ENCODE measurements around the gene NRXN2. TPM values are rescaled to one million over a fixed set of nuclear protein-coding genes. Genes with fewer than 3 reads are reported as not detected.

NRXN2 gene
- total RNA-seq, 1 donor from 2014 or later: 50.4 TPM

DNA sequence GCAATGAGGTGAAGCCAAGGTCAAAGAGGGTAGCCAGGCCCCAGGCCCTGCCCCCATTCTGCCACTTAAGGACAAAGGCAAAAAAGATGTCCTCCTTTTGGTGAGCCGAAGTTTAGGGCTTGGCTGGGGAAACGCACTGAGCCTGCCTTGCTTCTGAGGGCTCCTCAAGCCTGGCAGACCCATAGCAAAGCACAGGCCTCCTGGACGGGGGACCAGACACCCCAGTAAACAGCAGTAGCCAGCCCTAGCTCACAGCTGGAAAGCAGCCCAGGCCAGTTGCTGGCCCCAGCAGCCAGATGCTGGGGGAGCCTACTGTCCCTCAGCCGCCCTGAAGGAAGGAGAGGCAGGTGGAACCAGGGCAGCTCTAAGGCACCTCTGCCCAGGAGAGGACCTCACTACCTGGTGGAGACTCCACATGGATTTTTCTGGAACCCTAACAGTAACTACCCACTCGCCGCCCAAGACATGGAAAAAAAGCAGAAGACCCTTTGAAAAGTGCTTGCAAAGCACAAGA is 40.6 kb upstream of the NRXN2 start:
- Mint-ChIP-seq H3K27ac (ENCODE audit: unreplicated experiment) (peak overlapping the region; percentile 36), H3K36me3 (ENCODE audit: unreplicated experiment) (no peaks in the 10 kb centered on the region), H3K27me3 (ENCODE audit: unreplicated experiment) (peaks cover 4% of the 10 kb centered on the region), H3K4me1 (ENCODE audit: low read depth, unreplicated experiment) (peaks cover 25% of the 10 kb centered on the region), H3K4me3 (ENCODE audit: unreplicated experiment) (no peak overlapping the region), H3K9me3 (ENCODE audit: unreplicated experiment) (peaks cover 7% of the 10 kb centered on the region)
- no peak for DNase-seq
- TF ChIP-seq, protein P1, sequence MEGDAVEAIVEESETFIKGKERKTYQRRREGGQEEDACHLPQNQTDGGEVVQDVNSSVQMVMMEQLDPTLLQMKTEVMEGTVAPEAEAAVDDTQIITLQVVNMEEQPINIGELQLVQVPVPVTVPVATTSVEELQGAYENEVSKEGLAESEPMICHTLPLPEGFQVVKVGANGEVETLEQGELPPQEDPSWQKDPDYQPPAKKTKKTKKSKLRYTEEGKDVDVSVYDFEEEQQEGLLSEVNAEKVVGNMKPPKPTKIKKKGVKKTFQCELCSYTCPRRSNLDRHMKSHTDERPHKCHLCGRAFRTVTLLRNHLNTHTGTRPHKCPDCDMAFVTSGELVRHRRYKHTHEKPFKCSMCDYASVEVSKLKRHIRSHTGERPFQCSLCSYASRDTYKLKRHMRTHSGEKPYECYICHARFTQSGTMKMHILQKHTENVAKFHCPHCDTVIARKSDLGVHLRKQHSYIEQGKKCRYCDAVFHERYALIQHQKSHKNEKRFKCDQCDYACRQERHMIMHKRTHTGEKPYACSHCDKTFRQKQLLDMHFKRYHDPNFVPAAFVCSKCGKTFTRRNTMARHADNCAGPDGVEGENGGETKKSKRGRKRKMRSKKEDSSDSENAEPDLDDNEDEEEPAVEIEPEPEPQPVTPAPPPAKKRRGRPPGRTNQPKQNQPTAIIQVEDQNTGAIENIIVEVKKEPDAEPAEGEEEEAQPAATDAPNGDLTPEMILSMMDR (IDR thresholded peaks at IDR 0.05; ENCODE audit: partially characterized antibody, unreplicated experiment): no peak

DNA sequence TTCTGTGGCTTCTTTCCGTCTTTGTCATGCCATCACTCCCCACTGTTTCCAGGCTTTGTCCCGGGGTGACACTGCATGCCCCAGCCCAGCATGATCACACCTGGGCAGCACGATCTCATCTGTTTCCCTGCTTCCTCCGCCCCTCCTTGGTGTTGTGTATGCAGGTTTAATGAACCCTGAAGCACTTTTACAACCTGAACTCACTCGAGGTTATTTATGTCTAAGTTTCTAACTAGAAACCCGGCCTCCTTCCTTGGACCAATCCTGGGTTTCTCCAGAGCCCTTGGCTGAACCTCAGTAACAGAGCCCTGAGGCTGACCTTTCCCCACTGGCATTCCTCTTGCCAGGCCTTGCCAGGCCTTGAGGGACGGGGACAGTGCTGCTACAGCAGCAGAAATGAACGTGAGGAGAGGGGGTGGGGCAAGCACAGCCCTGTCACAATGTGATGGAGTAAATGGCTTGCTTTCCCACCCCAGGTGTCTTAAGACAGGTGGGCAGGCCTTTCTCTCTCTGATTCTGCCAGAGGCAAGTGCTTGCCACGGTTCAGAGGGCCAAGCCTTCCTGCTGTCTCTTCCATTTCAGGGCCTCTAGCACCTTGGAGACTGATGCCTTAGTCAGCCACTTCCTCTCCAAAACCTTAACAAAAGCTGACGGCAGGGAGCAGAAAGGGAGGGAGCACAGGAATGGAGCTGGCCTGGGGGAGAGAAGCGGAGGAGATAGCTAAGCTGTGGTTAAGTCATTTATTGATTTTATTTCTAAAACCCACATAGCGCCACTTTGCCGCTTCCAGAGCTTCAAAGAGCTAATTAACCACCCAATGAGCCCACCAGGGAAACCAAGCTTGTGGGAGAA is 39.9 kb upstream of the NRXN2 start:
- TF ChIP-seq, protein P1 (IDR thresholded peaks at IDR 0.05; ENCODE audit: partially characterized antibody, unreplicated experiment): no peak
- H3K4me1 Mint-ChIP-seq (ENCODE audit: low read depth, unreplicated experiment): peaks cover 23% of the 10 kb centered on the region
- H3K27me3 Mint-ChIP-seq (ENCODE audit: unreplicated experiment): peaks cover 4% of the 10 kb centered on the region
- no peak overlapping the region for H3K4me3 Mint-ChIP-seq (ENCODE audit: unreplicated experiment)
- no peak for DNase-seq
- H3K36me3 Mint-ChIP-seq (ENCODE audit: unreplicated experiment): no peaks in the 10 kb centered on the region
- H3K27ac Mint-ChIP-seq (ENCODE audit: unreplicated experiment): no peak overlapping the region
- H3K9me3 Mint-ChIP-seq (ENCODE audit: unreplicated experiment): peaks cover 7% of the 10 kb centered on the region

DNA sequence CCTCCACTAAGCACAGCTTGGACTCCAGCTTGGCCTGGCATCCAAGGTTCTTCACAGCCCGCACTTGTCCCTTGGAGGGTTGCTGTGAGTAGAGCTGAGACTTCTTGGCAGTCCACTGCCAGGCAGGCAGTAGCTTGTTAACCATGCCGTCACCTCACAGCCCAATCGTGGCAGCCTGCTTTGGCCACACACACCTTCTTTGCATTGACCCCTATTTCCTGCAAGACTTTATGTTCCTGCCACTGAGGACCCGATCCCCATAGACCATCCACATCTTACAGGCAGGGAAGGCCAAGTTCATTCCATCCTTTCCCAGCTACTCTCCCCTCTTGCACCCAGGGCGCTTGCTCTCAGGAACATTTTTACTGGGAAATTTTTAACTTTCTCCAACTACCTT is 39.3 kb upstream of the NRXN2 start:
- H3K27me3 Mint-ChIP-seq (ENCODE audit: unreplicated experiment): peaks cover 6% of the 10 kb centered on the region
- H3K4me1 Mint-ChIP-seq (ENCODE audit: low read depth, unreplicated experiment): peaks cover 23% of the 10 kb centered on the region
- H3K4me3 Mint-ChIP-seq (ENCODE audit: unreplicated experiment): no peak overlapping the region
- DNase-seq: no peak
- peaks cover 7% of the 10 kb centered on the region for H3K9me3 Mint-ChIP-seq (ENCODE audit: unreplicated experiment)
- TF ChIP-seq, protein P1 (IDR thresholded peaks at IDR 0.05; ENCODE audit: partially characterized antibody, unreplicated experiment): no peak
- H3K27ac Mint-ChIP-seq (ENCODE audit: unreplicated experiment): no peak overlapping the region
- no peaks in the 10 kb centered on the region for H3K36me3 Mint-ChIP-seq (ENCODE audit: unreplicated experiment)

DNA sequence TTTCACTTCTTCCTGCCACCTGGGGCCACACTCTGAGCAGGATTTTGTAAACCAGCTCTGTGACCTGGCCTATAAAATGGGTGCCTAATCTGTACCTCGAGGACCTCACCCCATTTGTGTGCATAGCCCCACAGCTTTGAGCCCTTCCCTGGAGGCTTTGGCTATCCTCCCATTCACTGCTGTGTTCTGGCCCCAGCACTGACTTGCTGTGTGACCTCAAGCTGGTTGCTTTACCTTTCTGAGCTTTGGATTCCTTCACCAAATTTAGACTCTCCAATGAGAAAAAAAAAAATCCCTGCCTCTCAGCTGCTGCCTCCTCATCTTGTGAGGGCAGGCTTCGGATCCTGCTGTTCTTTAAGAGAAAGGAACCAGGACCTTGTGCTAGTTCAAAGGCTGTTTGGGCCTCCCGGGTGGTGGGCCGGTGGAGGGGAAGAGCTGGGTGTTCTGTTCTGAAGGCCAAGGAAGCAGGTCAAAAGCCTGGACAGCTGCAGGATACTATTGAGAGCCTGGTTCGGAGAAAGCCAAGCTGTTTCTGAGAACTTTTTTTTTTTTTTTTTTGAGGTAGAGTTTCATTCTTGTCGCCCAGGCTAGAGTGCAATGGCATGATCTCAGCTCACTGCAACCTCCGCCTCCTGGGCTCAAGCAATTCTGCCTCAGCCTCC is 37.9 kb upstream of the NRXN2 start:
- Mint-ChIP-seq H3K4me3 (ENCODE audit: unreplicated experiment) (peak overlapping the region; percentile 30), H3K9me3 (ENCODE audit: unreplicated experiment) (peaks cover 7% of the 10 kb centered on the region), H3K4me1 (ENCODE audit: low read depth, unreplicated experiment) (peaks cover 23% of the 10 kb centered on the region)

More for the DNA sequence above, 37.9 kb upstream of the NRXN2 start:
- H3K27me3 Mint-ChIP-seq (ENCODE audit: unreplicated experiment): peaks cover 4% of the 10 kb centered on the region
- no peak overlapping the region for H3K27ac Mint-ChIP-seq (ENCODE audit: unreplicated experiment)
- DNase-seq: no peak
- TF ChIP-seq, protein P1 (IDR thresholded peaks at IDR 0.05; ENCODE audit: partially characterized antibody, unreplicated experiment): no peak
- H3K36me3 Mint-ChIP-seq (ENCODE audit: unreplicated experiment): no peaks in the 10 kb centered on the region
